ENCODE results near the gene TXNDC12. TPM values are rescaled to one million over a fixed set of nuclear protein-coding genes. Genes with fewer than 3 reads are reported as not detected.
A peak's percentile ranks its signal among the peaks of the same experiment; 100 is the strongest.
"Not testable (repeated sequence)": the region's sequence is repeated elsewhere in the genome, so short reads cannot be mapped to it uniquely, and the experiment has no call there.

TXNDC12 gene
- polyA plus RNA-seq, 1 donor from 2014 or later, result 42.3 TPM

GRCh38 chr1:52032785-52033131, 22.2 kb downstream of the TXNDC12 start:
- peak overlapping the region; percentile 76 for H3K9ac ChIP-seq (ENCODE audit: low read length)
- no peaks in the 10 kb centered on the region for H3K27me3 ChIP-seq (ENCODE audit: insufficient read depth, low read depth, low read length)
- TF ChIP-seq POLR2AphosphoS5 (IDR thresholded peaks at IDR 0.05) (no peak), CTCF (IDR thresholded peaks at IDR 0.05; ENCODE audit: poor library complexity, severe bottlenecking) (no peak), EZH2 (IDR thresholded peaks at IDR 0.05; ENCODE audit: borderline replicate concordance, insufficient read depth, low read length, poor library complexity, severe bottlenecking) (no peak), MXI1 (conservative IDR thresholded peaks at IDR 0.05; ENCODE audit: poor library complexity, severe bottlenecking) (no peak), REST (IDR thresholded peaks at IDR 0.05; ENCODE audit: borderline replicate concordance) (no peak), RAD21 (conservative IDR thresholded peaks at IDR 0.05) (no peak), EP300 (conservative IDR thresholded peaks at IDR 0.05; ENCODE audit: poor library complexity, severe bottlenecking) (no peak), TAF1 (IDR thresholded peaks at IDR 0.05; ENCODE audit: low read depth) (no peak), SMC3 (conservative IDR thresholded peaks at IDR 0.05; ENCODE audit: poor library complexity) (no peak)
- H3F3A ChIP-seq (ENCODE audit: insufficient read depth, low read length, poor library complexity, severe bottlenecking), result no peaks in the 10 kb centered on the region
- no peaks in the 10 kb centered on the region for H3K36me3 ChIP-seq (ENCODE audit: insufficient read depth, low read length)
- H3K4me3 ChIP-seq (ENCODE audit: low read length), result peak overlapping the region; percentile 94
- peaks cover 21% of the 10 kb centered on the region for H3K79me2 ChIP-seq (replicated peaks; ENCODE audit: insufficient read depth, low read length)
- peak overlapping the region; percentile 71 for H3K4me2 ChIP-seq (ENCODE audit: low read length)
- no peaks in the 10 kb centered on the region for H3K9me2 ChIP-seq (ENCODE audit: insufficient read depth, low read length)
- no peaks in the 10 kb centered on the region for H3K9me3 ChIP-seq (ENCODE audit: low read length)
- peak overlapping the region; percentile 97 for H3K27ac ChIP-seq (ENCODE audit: low read length)
- no peak overlapping the region for H2AFZ ChIP-seq (ENCODE audit: low read depth, low read length)
- H4K20me1 ChIP-seq (ENCODE audit: insufficient read depth), result no peaks in the 10 kb centered on the region

GRCh38 chr1:52032124-52032784, 22.7 kb downstream of the TXNDC12 start:
- Histone ChIP-seq H3K9ac (ENCODE audit: low read length) (peak overlapping the region; percentile 76), H3K4me2 (ENCODE audit: low read length) (peak overlapping the region; percentile 71), H3K9me2 (ENCODE audit: insufficient read depth, low read length) (no peaks in the 10 kb centered on the region), H3K9me3 (ENCODE audit: low read length) (no peaks in the 10 kb centered on the region), H3K79me2 (replicated peaks; ENCODE audit: insufficient read depth, low read length) (peaks cover 21% of the 10 kb centered on the region), H3K36me3 (ENCODE audit: insufficient read depth, low read length) (no peaks in the 10 kb centered on the region), H3K27ac (ENCODE audit: low read length) (peak overlapping the region; percentile 97), H2AFZ (ENCODE audit: low read depth, low read length) (no peak overlapping the region), H3K27me3 (ENCODE audit: insufficient read depth, low read depth, low read length) (no peaks in the 10 kb centered on the region), H3K4me3 (ENCODE audit: low read length) (peak overlapping the region; percentile 94), H3F3A (ENCODE audit: insufficient read depth, low read length, poor library complexity, severe bottlenecking) (no peaks in the 10 kb centered on the region), H4K20me1 (ENCODE audit: insufficient read depth) (no peaks in the 10 kb centered on the region)
- TF ChIP-seq EZH2 (IDR thresholded peaks at IDR 0.05; ENCODE audit: borderline replicate concordance, insufficient read depth, low read length, poor library complexity, severe bottlenecking), result no peak
- no peak for TF ChIP-seq REST (IDR thresholded peaks at IDR 0.05; ENCODE audit: borderline replicate concordance)
- no peak for TF ChIP-seq TAF1 (IDR thresholded peaks at IDR 0.05; ENCODE audit: low read depth)
- no peak for TF ChIP-seq POLR2AphosphoS5 (IDR thresholded peaks at IDR 0.05)
- TF ChIP-seq EP300 (conservative IDR thresholded peaks at IDR 0.05; ENCODE audit: poor library complexity, severe bottlenecking), result no peak
- TF ChIP-seq SMC3 (conservative IDR thresholded peaks at IDR 0.05; ENCODE audit: poor library complexity), result no peak
- TF ChIP-seq CTCF (IDR thresholded peaks at IDR 0.05; ENCODE audit: poor library complexity, severe bottlenecking), result no peak
- no peak for TF ChIP-seq MXI1 (conservative IDR thresholded peaks at IDR 0.05; ENCODE audit: poor library complexity, severe bottlenecking)
- TF ChIP-seq RAD21 (conservative IDR thresholded peaks at IDR 0.05), result no peak

GRCh38 chr1:52028839-52029238, 26.2 kb downstream of the TXNDC12 start:
- not testable (repeated sequence) for H3K27ac ChIP-seq (ENCODE audit: low read length); H3F3A ChIP-seq (ENCODE audit: insufficient read depth, low read length, poor library complexity, severe bottlenecking); H4K20me1 ChIP-seq (ENCODE audit: insufficient read depth); H2AFZ ChIP-seq (ENCODE audit: low read depth, low read length); H3K9me3 ChIP-seq (ENCODE audit: low read length); H3K27me3 ChIP-seq (ENCODE audit: insufficient read depth, low read depth, low read length); H3K4me2 ChIP-seq (ENCODE audit: low read length); H3K9me2 ChIP-seq (ENCODE audit: insufficient read depth, low read length); H3K4me3 ChIP-seq (ENCODE audit: low read length); H3K9ac ChIP-seq (ENCODE audit: low read length); H3K36me3 ChIP-seq (ENCODE audit: insufficient read depth, low read length)
- H3K79me2 ChIP-seq (replicated peaks; ENCODE audit: insufficient read depth, low read length), result peaks cover 18% of the 10 kb centered on the region

Measured in neural cell (in vitro differentiated cells).